Natural killer cell (primary cell): ENCODE results near the gene C7. TPM values are rescaled to one million over a fixed set of nuclear protein-coding genes. Genes with fewer than 3 reads are reported as not detected.
"Not testable (repeated sequence)": the region's sequence is repeated elsewhere in the genome, so short reads cannot be mapped to it uniquely, and the experiment has no call there.

Experiments used
- ATAC-seq, 3 donors: fragments of 150-1000 bp in 2 of 3; fragments of 200-7000 bp in 1 of 3; cut with Tn5 transposase; 1 replicate in 1 of 3; 2 replicates in 2 of 3; pipeline ENCODE4 v1.10.0; 2021; ENCODE audit warnings: mild to moderate bottlenecking in 2 of 3, moderate library complexity in 2 of 3
- DNase-seq, 2 donors: peaks; one replicate each; pipeline versions ENCODE4 v3.0.0 to v3.0.0-alpha.2; 2013 to 2021; ENCODE audit warnings: mixed read lengths in 1 of 2
- H3K27ac ChIP-seq: one replicate; pipeline ENCODE4 v1.5.1; 2013; ENCODE audit warnings: mild to moderate bottlenecking, low read length
- H3K27me3 ChIP-seq: one replicate; pipeline ENCODE4 v1.6.1; 2013; ENCODE audit warnings: low read length; ENCODE audit not compliant: control insufficient read depth, insufficient read depth
- H3K36me3 ChIP-seq: one replicate; pipeline ENCODE4 v1.6.1; 2013; ENCODE audit warnings: low read length; ENCODE audit not compliant: control insufficient read depth, insufficient read depth
- H3K4me1 ChIP-seq: one replicate; pipeline ENCODE4 v1.6.1; 2013; ENCODE audit warnings: low read length; ENCODE audit not compliant: control insufficient read depth, insufficient read depth
- H3K4me3 ChIP-seq: one replicate; pipeline ENCODE4 v1.5.1; 2013; ENCODE audit warnings: low read length
- H3K9me3 ChIP-seq: one replicate; pipeline ENCODE4 v1.6.1; 2013; ENCODE audit warnings: low read length; ENCODE audit not compliant: control insufficient read depth, insufficient read depth
- H3K27ac Mint-ChIP-seq, 2 donors: one replicate each; pipeline ENCODE4 v1.8.0; 2022; ENCODE audit warnings: mild to moderate bottlenecking in 2 of 2, mixed read lengths in 2 of 2, moderate library complexity in 1 of 2
- H3K27me3 Mint-ChIP-seq, 2 donors: one replicate each; pipeline ENCODE4 v1.8.0; 2022; ENCODE audit warnings: low read depth in 2 of 2, mixed read lengths in 2 of 2
- H3K36me3 Mint-ChIP-seq: one replicate; pipeline ENCODE4 v1.8.0; 2022; ENCODE audit warnings: mixed read lengths
- H3K4me1 Mint-ChIP-seq, 2 donors: one replicate each; pipeline ENCODE4 v1.8.0; 2022; ENCODE audit warnings: mixed read lengths in 2 of 2
- H3K4me3 Mint-ChIP-seq: one replicate; pipeline ENCODE4 v1.8.0; 2022; ENCODE audit warnings: mild to moderate bottlenecking, moderate library complexity, mixed read lengths
- H3K9me3 Mint-ChIP-seq, 2 donors: one replicate each; pipeline ENCODE4 v1.8.0; 2022; ENCODE audit warnings: mixed read lengths in 2 of 2
- CTCF ChIP-seq: fragments of 200-600 bp; IDR thresholded peaks from one replicate; pipeline ENCODE4 v1.8.0; 2022; ENCODE audit warnings: antibody characterized with exemption
- WGBS: methylation state at CpG from one replicate; pipeline ENCODE4 v1.1.7; 2013; ENCODE audit warnings: missing lambda C conversion rate; ENCODE audit not compliant: insufficient coverage; 5-methylcytosine and 5-hydroxymethylcytosine counted together
- intact Hi-C: fragments of 100-400 bp; cut with micrococcal nuclease; formaldehyde crosslinking; loops from one replicate; pipeline ENCODE4 v1.14.2; 2022
- total RNA-seq, 4 donors: library from RNA; stranded (reverse); fragments of 120-200 nt in 1 of 4; gene quantifications; one replicate each; pipeline versions ENCODE4 v1.2.3 to v1.2.4, GENCODE V29; 2013 to 2022

Gene C7
- total RNA-seq, 3 donors from 2014 or later (not counting 1 experiment from before 2014, with no cell fraction given) = not detected

GRCh38 chr5:40869384-40869783 is 39.9 kb upstream of the C7 start:
- no peak overlapping the region for H3K4me3 ChIP-seq
- no peaks in the 10 kb centered on the region for H3K4me1 ChIP-seq
- TF ChIP-seq CTCF = no peak
- H3K27me3 Mint-ChIP-seq = peaks cover 0 to 3% of the 10 kb centered on the region in 2 donors
- intact Hi-C loops = no loop called here
- H3K36me3 Mint-ChIP-seq = peaks cover 9% of the 10 kb centered on the region
- peaks cover 2 to 4% of the 10 kb centered on the region in 2 donors for H3K9me3 Mint-ChIP-seq
- no peaks in the 10 kb centered on the region for H3K36me3 ChIP-seq
- H3K4me3 Mint-ChIP-seq = no peak overlapping the region
- DNase-seq (no peak), ATAC-seq (no peak)
- H3K4me1 Mint-ChIP-seq = no peaks in the 10 kb centered on the region
- H3K27me3 ChIP-seq = no peaks in the 10 kb centered on the region
- H3K9me3 ChIP-seq = no peaks in the 10 kb centered on the region
- 60% methylated on average over 1 of the region's 1 CpG for WGBS
- no peak overlapping the region for H3K27ac ChIP-seq
- no peak overlapping the region for H3K27ac Mint-ChIP-seq

DNA sequence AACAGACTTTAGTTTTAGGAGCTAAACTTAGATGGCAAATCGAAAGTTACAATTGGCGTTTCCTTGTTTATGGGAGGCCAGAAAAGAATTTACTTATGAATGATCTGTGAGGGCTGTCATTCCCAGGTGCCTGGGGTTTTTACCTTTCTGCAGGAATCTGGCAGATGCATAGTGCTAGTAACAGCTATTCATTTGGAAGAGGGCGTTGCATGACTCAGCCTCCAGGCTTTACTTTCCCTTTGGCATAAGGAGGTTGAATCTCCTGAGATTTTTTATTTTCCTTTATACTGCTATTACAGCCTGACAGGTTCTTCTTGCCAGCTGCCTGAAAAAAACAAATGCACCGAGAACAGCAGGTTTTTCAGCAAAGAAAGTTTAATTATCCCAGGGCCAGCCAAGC is 38.1 kb upstream of the C7 start:
- peaks cover 0 to 3% of the 10 kb centered on the region in 2 donors for H3K27me3 Mint-ChIP-seq
- no peak overlapping the region for H3K27ac Mint-ChIP-seq
- intact Hi-C loops = no loop called here
- 90% methylated on average over 3 of the region's 4 CpGs for WGBS
- H3K36me3 Mint-ChIP-seq = no peaks in the 10 kb centered on the region
- DNase-seq (no peak), ATAC-seq (no peak)
- no peak overlapping the region for H3K27ac ChIP-seq
- no peaks in the 10 kb centered on the region for H3K27me3 ChIP-seq
- H3K4me1 ChIP-seq = no peaks in the 10 kb centered on the region
- no peaks in the 10 kb centered on the region for H3K4me1 Mint-ChIP-seq
- no peak for TF ChIP-seq CTCF
- H3K4me3 ChIP-seq = no peak overlapping the region
- H3K36me3 ChIP-seq = no peaks in the 10 kb centered on the region
- no peaks in the 10 kb centered on the region for H3K9me3 Mint-ChIP-seq
- H3K4me3 Mint-ChIP-seq = no peak overlapping the region
- H3K9me3 ChIP-seq = no peaks in the 10 kb centered on the region

GRCh38 chr5:40872253-40872652 is 37.0 kb upstream of the C7 start:
- H3K4me3 ChIP-seq, H3K27me3 Mint-ChIP-seq, H3K27ac ChIP-seq, intact Hi-C loops, H3K27me3 ChIP-seq, H3K4me1 Mint-ChIP-seq, H3K36me3 ChIP-seq, H3K4me3 Mint-ChIP-seq, H3K36me3 Mint-ChIP-seq, H3K9me3 ChIP-seq, ATAC-seq, H3K4me1 ChIP-seq, H3K27ac Mint-ChIP-seq, H3K9me3 Mint-ChIP-seq, DNase-seq: not testable (repeated sequence)
- WGBS = 84% methylated on average over 7 of the region's 8 CpGs

- Mint-ChIP-seq H3K27me3 (peaks cover 7% of the 10 kb centered on the region in 2 donors), H3K4me1 (no peaks in the 10 kb centered on the region), H3K27ac (no peak overlapping the region), H3K9me3 (no peaks in the 10 kb centered on the region), H3K36me3 (no peaks in the 10 kb centered on the region), H3K4me3 (no peak overlapping the region)
- Histone ChIP-seq H3K4me1 (no peaks in the 10 kb centered on the region), H3K4me3 (no peak overlapping the region), H3K27ac (no peak overlapping the region), H3K36me3 (no peaks in the 10 kb centered on the region), H3K27me3 (no peaks in the 10 kb centered on the region), H3K9me3 (peaks cover 3% of the 10 kb centered on the region)
- no peak for TF ChIP-seq CTCF
- no peak for ATAC-seq
- 91% methylated on average over 3 of the region's 3 CpGs for WGBS
- intact Hi-C loops = no loop called here
- DNase-seq = no peak
Measured at GRCh38 chr5:40873286-40873880, 35.9 kb upstream of the C7 start.
